IPS-20b (cell line): Measurements from ENCODE around the gene PDE2A.
"Not testable (repeated sequence)": the region's sequence is repeated elsewhere in the genome, so short reads cannot be mapped to it uniquely, and the experiment has no call there.

Experiments used
- H3K27ac ChIP-seq: one replicate; pipeline ENCODE4 v1.5.1; 2013; ENCODE audit warnings: low read length
- H3K27me3 ChIP-seq: 2 replicates; pipeline ENCODE4 v1.6.1; 2013; ENCODE audit warnings: mild to moderate bottlenecking, low read length, inconsistent platforms; ENCODE audit not compliant: insufficient read depth
- H3K36me3 ChIP-seq: 2 replicates; pipeline ENCODE4 v1.6.1; 2013; ENCODE audit warnings: low read depth, mild to moderate bottlenecking, inconsistent platforms, low read length, moderate library complexity; ENCODE audit not compliant: insufficient read depth
- H3K4me1 ChIP-seq: 2 replicates; pipeline ENCODE4 v1.6.1; 2013; ENCODE audit warnings: mild to moderate bottlenecking, control low read depth, inconsistent platforms, low read length, moderate library complexity; ENCODE audit not compliant: insufficient read depth
- H3K4me3 ChIP-seq: 2 replicates; pipeline ENCODE4 v1.5.1; 2013; ENCODE audit warnings: mild to moderate bottlenecking, low read length, inconsistent platforms
- H3K9ac ChIP-seq: 2 replicates; pipeline ENCODE4 v1.6.1; 2013; ENCODE audit warnings: low read depth, mild to moderate bottlenecking, inconsistent platforms, low read length, moderate library complexity
- H3K9me3 ChIP-seq: 2 replicates; pipeline ENCODE4 v1.6.1; 2013; ENCODE audit warnings: mild to moderate bottlenecking, low read depth, low read length, inconsistent platforms; ENCODE audit not compliant: insufficient read depth

Gene PDE2A

GRCh38 chr11:72556433-72556832 lies 117.8 kb downstream of the PDE2A start:
- H3K9me3 ChIP-seq: no peaks in the 10 kb centered on the region
- no peaks in the 10 kb centered on the region for H3K36me3 ChIP-seq
- no peak overlapping the region for H3K9ac ChIP-seq
- H3K27ac ChIP-seq: no peak overlapping the region
- H3K27me3 ChIP-seq: no peaks in the 10 kb centered on the region
- H3K4me1 ChIP-seq: no peaks in the 10 kb centered on the region
- H3K4me3 ChIP-seq: no peak overlapping the region

GRCh38 chr11:72555014-72555522 lies 119.2 kb downstream of the PDE2A start:
- H3K4me1 ChIP-seq, H3K27me3 ChIP-seq, H3K36me3 ChIP-seq, H3K9ac ChIP-seq, H3K4me3 ChIP-seq, H3K9me3 ChIP-seq, H3K27ac ChIP-seq: not testable (repeated sequence)

- no peaks in the 10 kb centered on the region for H3K4me1 ChIP-seq
- no peaks in the 10 kb centered on the region for H3K27me3 ChIP-seq
- H3K36me3 ChIP-seq: no peaks in the 10 kb centered on the region
- no peak overlapping the region for H3K27ac ChIP-seq
- H3K9ac ChIP-seq: no peak overlapping the region
- H3K9me3 ChIP-seq: no peaks in the 10 kb centered on the region
- H3K4me3 ChIP-seq: no peak overlapping the region
Measured at GRCh38 chr11:72553706-72554105, 120.5 kb downstream of the PDE2A start.

- Histone ChIP-seq H3K9ac (no peak overlapping the region), H3K9me3 (no peaks in the 10 kb centered on the region), H3K4me3 (no peak overlapping the region), H3K27ac (no peak overlapping the region), H3K4me1 (no peaks in the 10 kb centered on the region), H3K36me3 (no peaks in the 10 kb centered on the region), H3K27me3 (no peaks in the 10 kb centered on the region; the same call in 1 of the 2 replicates)
Measured at GRCh38 chr11:72552399-72552910, 121.8 kb downstream of the PDE2A start.

GRCh38 chr11:72551571-72551970 lies 122.7 kb downstream of the PDE2A start:
- no peak overlapping the region for H3K4me3 ChIP-seq
- no peaks in the 10 kb centered on the region; the same call in 1 of the 2 replicates for H3K27me3 ChIP-seq
- H3K9ac ChIP-seq: no peak overlapping the region
- no peak overlapping the region for H3K27ac ChIP-seq
- H3K4me1 ChIP-seq: no peaks in the 10 kb centered on the region
- no peaks in the 10 kb centered on the region for H3K9me3 ChIP-seq
- H3K36me3 ChIP-seq: no peaks in the 10 kb centered on the region

- Histone ChIP-seq H3K4me3 (no peak overlapping the region), H3K9me3 (no peaks in the 10 kb centered on the region), H3K36me3 (no peaks in the 10 kb centered on the region), H3K27me3 (no peaks in the 10 kb centered on the region; the same call in 1 of the 2 replicates), H3K27ac (no peak overlapping the region), H3K4me1 (no peaks in the 10 kb centered on the region), H3K9ac (no peak overlapping the region)
Measured at GRCh38 chr11:72548463-72548862, 125.8 kb downstream of the PDE2A start.

GRCh38 chr11:72546866-72547265 lies 127.4 kb downstream of the PDE2A start:
- H3K36me3 ChIP-seq: no peaks in the 10 kb centered on the region
- H3K9me3 ChIP-seq: no peaks in the 10 kb centered on the region
- H3K4me1 ChIP-seq: no peaks in the 10 kb centered on the region
- H3K9ac ChIP-seq: no peak overlapping the region
- H3K27ac ChIP-seq: no peak overlapping the region
- H3K4me3 ChIP-seq: no peak overlapping the region
- no peaks in the 10 kb centered on the region; the same call in 1 of the 2 replicates for H3K27me3 ChIP-seq

GRCh38 chr11:72544589-72544988 lies 129.6 kb downstream of the PDE2A start:
- Histone ChIP-seq H3K9me3 (no peaks in the 10 kb centered on the region), H3K4me3 (no peak overlapping the region), H3K27me3 (no peaks in the 10 kb centered on the region; the same call in 1 of the 2 replicates), H3K27ac (no peak overlapping the region), H3K36me3 (no peaks in the 10 kb centered on the region), H3K9ac (no peak overlapping the region), H3K4me1 (no peaks in the 10 kb centered on the region)

GRCh38 chr11:72543849-72544542 lies 130.2 kb downstream of the PDE2A start:
- no peak overlapping the region for H3K4me3 ChIP-seq
- no peaks in the 10 kb centered on the region for H3K9me3 ChIP-seq
- peaks cover under 1% of the 10 kb centered on the region; the same call in 1 of the 2 replicates for H3K27me3 ChIP-seq
- no peak overlapping the region for H3K27ac ChIP-seq
- H3K36me3 ChIP-seq: no peaks in the 10 kb centered on the region
- H3K9ac ChIP-seq: no peak overlapping the region
- H3K4me1 ChIP-seq: no peaks in the 10 kb centered on the region

- H3K36me3 ChIP-seq: no peaks in the 10 kb centered on the region
- peaks cover 6% of the 10 kb centered on the region; the same call in 1 of the 2 replicates for H3K4me1 ChIP-seq
- no peak overlapping the region for H3K9ac ChIP-seq
- H3K4me3 ChIP-seq: no peak overlapping the region
- H3K9me3 ChIP-seq: no peaks in the 10 kb centered on the region
- 0 out of 2 replicates have a peak, but pooled peaks cover 4% of the 10 kb centered on the region for H3K27me3 ChIP-seq
- no peak overlapping the region for H3K27ac ChIP-seq
Measured at GRCh38 chr11:72541257-72541974, 132.8 kb downstream of the PDE2A start.

- 0 out of 2 replicates have a peak, but pooled peaks cover 4% of the 10 kb centered on the region for H3K27me3 ChIP-seq
Measured at GRCh38 chr11:72537051-72537450, 137.2 kb downstream of the PDE2A start.

More at GRCh38 chr11:72537051-72537450, 137.2 kb downstream of the PDE2A start:
- Histone ChIP-seq H3K9ac (no peak overlapping the region), H3K4me3 (no peak overlapping the region), H3K9me3 (no peaks in the 10 kb centered on the region), H3K27ac (no peak overlapping the region), H3K36me3 (no peaks in the 10 kb centered on the region), H3K4me1 (peaks cover 17% of the 10 kb centered on the region)
